Loucy (cell line): ENCODE data around the gene PITRM1.

Experiments
- H2AFZ ChIP-seq: fragments of 200-600 bp; sonication (generic); 2 replicates; pipeline ENCODE4 v1.6.0; 2016; ENCODE audit warnings: antibody characterized with exemption, mild to moderate bottlenecking, low read length, moderate library complexity
- H3F3A ChIP-seq: fragments of 200-600 bp; 2 replicates; pipeline ENCODE4 v1.6.0; 2016; ENCODE audit warnings: antibody characterized with exemption, low read depth, mild to moderate bottlenecking
- H3K27me3 ChIP-seq: fragments of 200-600 bp; sonication (generic); 2 replicates; pipeline ENCODE4 v1.6.1; 2014; ENCODE audit warnings: low read length, mild to moderate bottlenecking; ENCODE audit not compliant: insufficient read depth, poor library complexity, severe bottlenecking
- H3K36me3 ChIP-seq: fragments of 200-600 bp; sonication (generic); 2 replicates; pipeline ENCODE4 v1.6.1; 2016; ENCODE audit warnings: low read length; ENCODE audit not compliant: insufficient read depth
- H3K4me1 ChIP-seq: fragments of 200-600 bp; sonication (generic); 2 replicates; pipeline ENCODE4 v1.5.1; 2014; ENCODE audit warnings: low read length, mild to moderate bottlenecking; ENCODE audit not compliant: insufficient read depth, poor library complexity, severe bottlenecking
- H3K4me2 ChIP-seq: fragments of 200-600 bp; sonication (generic); 2 replicates; pipeline ENCODE4 v1.6.0; 2014; ENCODE audit warnings: antibody characterized with exemption, low read length, low read depth, mild to moderate bottlenecking; ENCODE audit not compliant: poor library complexity, severe bottlenecking
- H3K4me3 ChIP-seq: fragments of 200-600 bp; sonication (generic); 2 replicates; pipeline ENCODE4 v1.5.1; 2014; ENCODE audit warnings: low read length, mild to moderate bottlenecking, mixed read lengths; ENCODE audit not compliant: poor library complexity, severe bottlenecking
- H3K79me2 ChIP-seq: fragments of 200-600 bp; sonication (generic); 2 replicates; pipeline ENCODE4 v1.6.1; 2014; ENCODE audit warnings: low read length; ENCODE audit not compliant: insufficient read depth
- H3K9ac ChIP-seq: fragments of 200-600 bp; sonication (generic); 2 replicates; pipeline ENCODE4 v1.6.0; 2014; ENCODE audit warnings: mild to moderate bottlenecking, low read depth, low read length, moderate library complexity; ENCODE audit not compliant: poor library complexity, severe bottlenecking
- H3K9me2 ChIP-seq: fragments of 200-600 bp; sonication (generic); replicated peaks from 2 replicates; pipeline ENCODE4 v1.6.1; 2016; ENCODE audit warnings: low read depth, low read length, mixed read lengths
- H3K9me3 ChIP-seq: fragments of 200-600 bp; sonication (generic); 2 replicates; pipeline ENCODE4 v1.6.1; 2014; ENCODE audit warnings: mild to moderate bottlenecking, antibody characterized with exemption, low read length, low read depth; ENCODE audit not compliant: insufficient read depth
- H4K20me1 ChIP-seq: fragments of 200-600 bp; sonication (generic); 2 replicates; pipeline ENCODE4 v1.6.0; 2014; ENCODE audit warnings: antibody characterized with exemption, low read length, mild to moderate bottlenecking; ENCODE audit not compliant: insufficient read depth, poor library complexity, severe bottlenecking
- EZH2phosphoT487 ChIP-seq: fragments of 200-600 bp; IDR thresholded peaks from 2 replicates; pipeline ENCODE4 v1.6.1; 2018; ENCODE audit warnings: antibody characterized with exemption, mild to moderate bottlenecking, moderate library complexity, borderline replicate concordance
- TF ChIP-seq, protein P1 (sequence below): fragments of 200-600 bp; sonication (generic); conservative IDR thresholded peaks from 2 replicates; pipeline ENCODE4 v1.5.1; 2014; ENCODE audit warnings: mild to moderate bottlenecking, antibody characterized with exemption, low read length

Gene PITRM1

DNA sequence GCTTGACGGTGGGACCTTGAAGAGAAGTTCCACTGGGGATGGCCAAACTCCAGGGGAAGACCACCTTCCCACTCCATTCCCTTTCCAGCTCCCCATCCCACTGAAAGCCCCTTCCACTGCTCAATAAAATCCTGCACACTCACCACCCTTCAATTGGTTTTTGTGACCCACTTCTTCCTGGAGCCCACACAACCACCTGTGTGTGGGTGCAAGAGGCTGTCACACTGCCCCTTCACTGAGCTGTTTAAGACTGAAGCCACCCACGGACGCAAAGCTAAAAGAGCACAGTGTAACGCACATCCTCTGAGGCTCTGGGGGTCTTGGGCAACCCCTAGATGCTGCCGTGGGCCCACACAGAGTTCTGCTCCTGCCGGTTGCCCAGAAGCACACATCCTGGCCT is 12.8 kb upstream of the PITRM1 start:
- Histone ChIP-seq H3K9me2 (no peaks in the 10 kb centered on the region), H4K20me1 (no peaks in the 10 kb centered on the region), H3K4me3 (no peak overlapping the region), H3K79me2 (no peaks in the 10 kb centered on the region), H3K36me3 (no peaks in the 10 kb centered on the region), H3F3A (no peaks in the 10 kb centered on the region), H3K27me3 (no peaks in the 10 kb centered on the region), H3K9me3 (no peaks in the 10 kb centered on the region), H2AFZ (no peak overlapping the region), H3K9ac (no peak overlapping the region), H3K4me1 (no peaks in the 10 kb centered on the region), H3K4me2 (no peak overlapping the region)
- TF ChIP-seq, protein P1, sequence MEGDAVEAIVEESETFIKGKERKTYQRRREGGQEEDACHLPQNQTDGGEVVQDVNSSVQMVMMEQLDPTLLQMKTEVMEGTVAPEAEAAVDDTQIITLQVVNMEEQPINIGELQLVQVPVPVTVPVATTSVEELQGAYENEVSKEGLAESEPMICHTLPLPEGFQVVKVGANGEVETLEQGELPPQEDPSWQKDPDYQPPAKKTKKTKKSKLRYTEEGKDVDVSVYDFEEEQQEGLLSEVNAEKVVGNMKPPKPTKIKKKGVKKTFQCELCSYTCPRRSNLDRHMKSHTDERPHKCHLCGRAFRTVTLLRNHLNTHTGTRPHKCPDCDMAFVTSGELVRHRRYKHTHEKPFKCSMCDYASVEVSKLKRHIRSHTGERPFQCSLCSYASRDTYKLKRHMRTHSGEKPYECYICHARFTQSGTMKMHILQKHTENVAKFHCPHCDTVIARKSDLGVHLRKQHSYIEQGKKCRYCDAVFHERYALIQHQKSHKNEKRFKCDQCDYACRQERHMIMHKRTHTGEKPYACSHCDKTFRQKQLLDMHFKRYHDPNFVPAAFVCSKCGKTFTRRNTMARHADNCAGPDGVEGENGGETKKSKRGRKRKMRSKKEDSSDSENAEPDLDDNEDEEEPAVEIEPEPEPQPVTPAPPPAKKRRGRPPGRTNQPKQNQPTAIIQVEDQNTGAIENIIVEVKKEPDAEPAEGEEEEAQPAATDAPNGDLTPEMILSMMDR, result no peak
- TF ChIP-seq EZH2phosphoT487, result no peak

DNA sequence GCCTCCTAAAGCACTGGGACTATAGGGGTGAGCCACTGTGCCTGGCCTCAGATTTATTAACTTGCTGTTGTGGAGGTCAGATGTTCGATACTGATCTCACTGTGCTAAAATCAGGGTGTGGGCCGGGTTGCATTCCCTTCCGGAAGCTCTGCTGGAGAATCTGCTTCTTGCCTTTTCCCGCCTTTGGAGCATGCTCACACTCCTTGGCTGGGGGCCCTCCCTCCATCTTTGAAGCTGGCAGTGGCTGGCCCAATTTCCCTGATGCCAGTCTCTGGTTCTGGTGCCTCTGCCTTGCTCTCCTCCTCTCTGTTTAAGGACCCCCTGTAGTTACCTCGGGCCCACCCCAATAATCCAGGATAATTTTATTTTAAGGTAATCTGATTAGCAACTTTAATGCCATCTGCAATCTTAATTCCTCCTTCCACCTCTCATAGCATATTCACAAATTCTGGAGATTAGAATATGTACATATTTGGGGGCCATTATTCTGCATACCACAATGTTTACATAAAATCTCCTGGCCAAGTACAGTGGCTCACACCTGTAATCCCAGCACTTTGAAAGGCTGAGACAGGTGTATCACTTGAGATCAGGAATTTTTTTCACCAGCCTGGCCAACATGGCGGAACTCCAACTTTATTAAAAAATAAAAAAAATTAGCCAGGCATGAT is 7.9 kb upstream of the PITRM1 start:
- H4K20me1 ChIP-seq, result no peaks in the 10 kb centered on the region
- H3K9me2 ChIP-seq, result no peaks in the 10 kb centered on the region
- no peaks in the 10 kb centered on the region for H3K36me3 ChIP-seq
- H3K4me3 ChIP-seq, result no peak overlapping the region
- H3K9me3 ChIP-seq, result no peaks in the 10 kb centered on the region
- no peaks in the 10 kb centered on the region for H3K79me2 ChIP-seq
- no peak overlapping the region for H3K4me2 ChIP-seq
- H2AFZ ChIP-seq, result no peak overlapping the region
- no peaks in the 10 kb centered on the region for H3F3A ChIP-seq
- H3K4me1 ChIP-seq, result no peaks in the 10 kb centered on the region
- TF ChIP-seq, protein P1, result no peak
- TF ChIP-seq EZH2phosphoT487, result no peak
- no peaks in the 10 kb centered on the region for H3K27me3 ChIP-seq
- H3K9ac ChIP-seq, result no peak overlapping the region

DNA sequence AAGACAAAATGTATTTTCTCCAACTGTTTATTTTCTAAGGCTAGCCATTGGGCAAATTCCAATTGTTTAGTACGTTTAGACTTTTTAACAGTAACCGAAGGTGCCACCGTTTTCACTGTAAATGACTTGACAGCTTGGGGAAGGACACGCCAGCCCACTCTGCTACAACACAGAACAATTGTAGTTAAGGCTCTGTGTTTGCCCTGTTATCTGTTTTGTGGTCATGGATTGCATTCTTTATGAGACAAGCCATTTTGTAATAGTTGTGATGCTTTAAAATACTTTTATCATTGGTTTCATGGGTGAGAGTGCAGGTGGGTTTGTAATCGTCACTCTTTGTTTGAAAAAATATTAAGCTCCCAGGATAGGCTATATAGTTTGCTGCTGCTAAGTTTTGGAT is 6.6 kb upstream of the PITRM1 start:
- H3K4me3 ChIP-seq, result no peak overlapping the region
- no peaks in the 10 kb centered on the region for H3K27me3 ChIP-seq
- H3K9me2 ChIP-seq, result no peaks in the 10 kb centered on the region
- no peaks in the 10 kb centered on the region for H3K4me1 ChIP-seq
- no peak overlapping the region for H2AFZ ChIP-seq
- no peaks in the 10 kb centered on the region for H3K36me3 ChIP-seq
- H3F3A ChIP-seq, result no peaks in the 10 kb centered on the region
- H3K4me2 ChIP-seq, result no peak overlapping the region
- H3K9me3 ChIP-seq, result no peaks in the 10 kb centered on the region
- no peaks in the 10 kb centered on the region for H3K79me2 ChIP-seq
- H3K9ac ChIP-seq, result no peak overlapping the region
- no peaks in the 10 kb centered on the region for H4K20me1 ChIP-seq
- TF ChIP-seq, protein P1, result no peak
- no peak for TF ChIP-seq EZH2phosphoT487
